HEK293 (cell line): ENCODE measurements around the gene OR4K14.

Source experiments
- CTCF ChIA-PET: fragments of 350-600 bp; formaldehyde crosslinking; extraction: SDS; loops from one replicate; lab custom pipeline; 2021; ENCODE audit warnings: antibody characterized with exemption; lab: Yijun Ruan, JAX
- POLR2A ChIA-PET: fragments of 300-600 bp; formaldehyde crosslinking; extraction: SDS; loops from one replicate; lab custom pipeline; 2020; ENCODE audit warnings: antibody characterized with exemption, inconsistent platforms; lab: Yijun Ruan, JAX
- H3K27ac ChIP-seq: fragments of 200-500 bp; sonication (Bioruptor generic); 2 replicates; pipeline ENCODE4 v1.5.1; 2014; ENCODE audit warnings: low read depth, low read length, control low read depth, inconsistent platforms; ENCODE audit errors: extremely low read depth
- H3K36me3 ChIP-seq, 2 experiments: fragments of 200-500 bp in 1 of 2; sonication (Bioruptor generic) in 1 of 2; 1 replicate in 1 of 2; 2 replicates in 1 of 2; pipeline ENCODE4 v1.5.1; 2014 to 2017; ENCODE audit warnings: inconsistent platforms in 2 of 2, low read length in 2 of 2; ENCODE audit not compliant: control insufficient read depth in 2 of 2, insufficient read depth in 1 of 2
- H3K4me1 ChIP-seq: fragments of 200-500 bp; sonication (Bioruptor generic); 2 replicates; pipeline ENCODE4 v1.5.1; 2014; ENCODE audit warnings: mild to moderate bottlenecking, low read length, inconsistent platforms; ENCODE audit not compliant: control insufficient read depth, insufficient read depth
- H3K4me3 ChIP-seq: 2 replicates; pipeline ENCODE4 v1.5.1; 2011; ENCODE audit warnings: low read depth, mild to moderate bottlenecking, control low read depth, low read length, moderate library complexity
- H3K9me3 ChIP-seq: fragments of 200-500 bp; sonication (Bioruptor generic); 2 replicates; pipeline ENCODE4 v1.5.1; 2014; ENCODE audit warnings: low read depth, low read length, inconsistent platforms; ENCODE audit not compliant: control insufficient read depth, insufficient read depth
- EGR2 ChIP-seq: fragments of 450-650 bp; formaldehyde crosslinking; IDR thresholded peaks from 2 replicates; pipeline ENCODE4 v1.5.1; 2016; ENCODE audit warnings: low read depth, missing biosample characterization, missing genetic modification characterization
- GLI4 ChIP-seq: fragments of 450-650 bp; formaldehyde crosslinking; IDR thresholded peaks from 2 replicates; pipeline ENCODE4 v1.5.1; 2016; ENCODE audit warnings: missing biosample characterization, missing genetic modification characterization
- SETDB1 ChIP-seq: IDR thresholded peaks from one replicate; pipeline ENCODE4 v1.6.1; 2017; ENCODE audit warnings: mild to moderate bottlenecking, low read length, moderate library complexity, mixed read lengths; ENCODE audit not compliant: insufficient read length
- YY2 ChIP-seq: fragments of 450-650 bp; formaldehyde crosslinking; IDR thresholded peaks from 2 replicates; pipeline ENCODE4 v1.5.1; 2016; ENCODE audit warnings: missing biosample characterization, missing genetic modification characterization
- ZNF121 ChIP-seq: fragments of 450-650 bp; formaldehyde crosslinking; IDR thresholded peaks from 2 replicates; pipeline ENCODE4 v1.5.1; 2016; ENCODE audit warnings: missing biosample characterization, missing genetic modification characterization
- ZNF19 ChIP-seq: fragments of 450-650 bp; formaldehyde crosslinking; IDR thresholded peaks from 2 replicates; pipeline ENCODE4; 2016; ENCODE audit warnings: missing biosample characterization, missing genetic modification characterization, low read depth
- ZNF211 ChIP-seq: fragments of 450-650 bp; formaldehyde crosslinking; IDR thresholded peaks from 2 replicates; pipeline ENCODE4 v1.5.1; 2016; ENCODE audit warnings: low read depth, missing biosample characterization, missing genetic modification characterization
- ZNF324 ChIP-seq: fragments of 450-650 bp; formaldehyde crosslinking; IDR thresholded peaks from 2 replicates; pipeline ENCODE4 v1.5.1; 2016; ENCODE audit warnings: missing biosample characterization, missing genetic modification characterization
- ZNF335 ChIP-seq: fragments of 450-650 bp; formaldehyde crosslinking; conservative IDR thresholded peaks from 2 replicates; pipeline ENCODE4 v1.5.1; 2016; ENCODE audit warnings: missing biosample characterization, missing genetic modification characterization
- ZNF426 ChIP-seq: fragments of 450-650 bp; formaldehyde crosslinking; IDR thresholded peaks from 2 replicates; pipeline ENCODE4 v1.5.1; 2017; ENCODE audit warnings: missing biosample characterization, missing genetic modification characterization, mild to moderate bottlenecking, inconsistent platforms, moderate library complexity
- ZNF48 ChIP-seq: fragments of 450-650 bp; formaldehyde crosslinking; IDR thresholded peaks from 2 replicates; pipeline ENCODE4 v1.5.1; 2016; ENCODE audit warnings: missing biosample characterization, missing genetic modification characterization
- ZNF626 ChIP-seq: fragments of 450-650 bp; sonication (Bioruptor Pico); formaldehyde crosslinking; IDR thresholded peaks from 2 replicates; pipeline ENCODE4 v1.5.1; 2018; ENCODE audit warnings: missing biosample characterization, missing genetic modification characterization, inconsistent platforms
- ZNF654 ChIP-seq: fragments of 450-650 bp; formaldehyde crosslinking; IDR thresholded peaks from 2 replicates; pipeline ENCODE4 v1.5.1; 2016; ENCODE audit warnings: low read depth, missing biosample characterization, missing genetic modification characterization
- ZNF658 ChIP-seq: fragments of 450-650 bp; formaldehyde crosslinking; IDR thresholded peaks from 2 replicates; pipeline ENCODE4; 2016; ENCODE audit warnings: missing biosample characterization, missing genetic modification characterization
- ZNF776 ChIP-seq: fragments of 450-650 bp; formaldehyde crosslinking; IDR thresholded peaks from 2 replicates; pipeline ENCODE4 v1.5.0; 2017; ENCODE audit warnings: missing biosample characterization, missing genetic modification characterization, borderline replicate concordance
- TF ChIP-seq, protein P1 (sequence below): fragments of 450-650 bp; formaldehyde crosslinking; conservative IDR thresholded peaks from 2 replicates; pipeline ENCODE4 v1.5.1; 2016; ENCODE audit warnings: low read depth, missing biosample characterization, missing genetic modification characterization
- TF ChIP-seq, protein P2 (sequence below): fragments of 450-650 bp; formaldehyde crosslinking; IDR thresholded peaks from 2 replicates; pipeline ENCODE4 v1.5.1; 2017; ENCODE audit warnings: missing biosample characterization, missing genetic modification characterization
- TF ChIP-seq, protein P3 (sequence below): fragments of 450-650 bp; formaldehyde crosslinking; IDR thresholded peaks from 2 replicates; pipeline ENCODE4 v1.5.0; 2017; ENCODE audit warnings: missing biosample characterization, missing genetic modification characterization, borderline replicate concordance
- TF ChIP-seq, protein P4 (sequence below): fragments of 450-650 bp; formaldehyde crosslinking; IDR thresholded peaks from 2 replicates; pipeline ENCODE4; 2016; ENCODE audit warnings: missing biosample characterization, missing genetic modification characterization
- TF ChIP-seq, protein P5 (sequence below): fragments of 450-650 bp; formaldehyde crosslinking; IDR thresholded peaks from 2 replicates; pipeline ENCODE4 v1.5.1; 2016; ENCODE audit warnings: missing biosample characterization, missing genetic modification characterization

Gene OR4K14

DNA sequence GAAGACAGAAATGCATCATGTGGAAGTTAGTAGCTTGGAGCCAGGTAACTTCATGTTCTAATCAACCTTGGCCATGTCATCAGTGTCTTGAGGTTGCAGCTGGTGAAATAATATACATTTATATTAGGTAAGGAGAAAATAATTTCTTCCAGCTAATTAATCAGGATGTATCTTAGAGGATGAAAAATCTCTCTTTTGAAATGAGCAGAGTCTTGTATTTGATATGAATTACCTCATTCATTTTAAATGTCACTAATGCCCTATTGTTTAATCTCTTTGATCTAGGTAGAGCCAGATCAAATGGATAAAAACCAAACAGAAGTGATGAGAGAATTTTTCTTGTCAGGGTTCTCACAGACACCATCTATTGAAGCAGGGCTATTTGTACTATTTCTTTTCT lies 17.2 kb downstream of the OR4K14 start, which contains the start of gene OR4Q2:
OR4Q2 (plus strand) TSS at position 301 of the 400 bp plus-strand sequence.
- TF ChIP-seq ZNF626 (tag by site-specific recombination) (no peak), ZNF335 (tag by site-specific recombination) (no peak), ZNF654 (no peak), YY2 (tag by site-specific recombination) (no peak), EGR2 (tag by site-specific recombination) (no peak)
- TF ChIP-seq, protein P1, sequence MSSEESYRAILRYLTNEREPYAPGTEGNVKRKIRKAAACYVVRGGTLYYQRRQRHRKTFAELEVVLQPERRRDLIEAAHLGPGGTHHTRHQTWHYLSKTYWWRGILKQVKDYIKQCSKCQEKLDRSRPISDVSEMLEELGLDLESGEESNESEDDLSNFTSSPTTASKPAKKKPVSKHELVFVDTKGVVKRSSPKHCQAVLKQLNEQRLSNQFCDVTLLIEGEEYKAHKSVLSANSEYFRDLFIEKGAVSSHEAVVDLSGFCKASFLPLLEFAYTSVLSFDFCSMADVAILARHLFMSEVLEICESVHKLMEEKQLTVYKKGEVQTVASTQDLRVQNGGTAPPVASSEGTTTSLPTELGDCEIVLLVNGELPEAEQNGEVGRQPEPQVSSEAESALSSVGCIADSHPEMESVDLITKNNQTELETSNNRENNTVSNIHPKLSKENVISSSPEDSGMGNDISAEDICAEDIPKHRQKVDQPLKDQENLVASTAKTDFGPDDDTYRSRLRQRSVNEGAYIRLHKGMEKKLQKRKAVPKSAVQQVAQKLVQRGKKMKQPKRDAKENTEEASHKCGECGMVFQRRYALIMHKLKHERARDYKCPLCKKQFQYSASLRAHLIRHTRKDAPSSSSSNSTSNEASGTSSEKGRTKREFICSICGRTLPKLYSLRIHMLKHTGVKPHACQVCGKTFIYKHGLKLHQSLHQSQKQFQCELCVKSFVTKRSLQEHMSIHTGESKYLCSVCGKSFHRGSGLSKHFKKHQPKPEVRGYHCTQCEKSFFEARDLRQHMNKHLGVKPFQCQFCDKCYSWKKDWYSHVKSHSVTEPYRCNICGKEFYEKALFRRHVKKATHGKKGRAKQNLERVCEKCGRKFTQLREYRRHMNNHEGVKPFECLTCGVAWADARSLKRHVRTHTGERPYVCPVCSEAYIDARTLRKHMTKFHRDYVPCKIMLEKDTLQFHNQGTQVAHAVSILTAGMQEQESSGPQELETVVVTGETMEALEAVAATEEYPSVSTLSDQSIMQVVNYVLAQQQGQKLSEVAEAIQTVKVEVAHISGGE (tag by site-specific recombination): no peak
- TF ChIP-seq, protein P2, sequence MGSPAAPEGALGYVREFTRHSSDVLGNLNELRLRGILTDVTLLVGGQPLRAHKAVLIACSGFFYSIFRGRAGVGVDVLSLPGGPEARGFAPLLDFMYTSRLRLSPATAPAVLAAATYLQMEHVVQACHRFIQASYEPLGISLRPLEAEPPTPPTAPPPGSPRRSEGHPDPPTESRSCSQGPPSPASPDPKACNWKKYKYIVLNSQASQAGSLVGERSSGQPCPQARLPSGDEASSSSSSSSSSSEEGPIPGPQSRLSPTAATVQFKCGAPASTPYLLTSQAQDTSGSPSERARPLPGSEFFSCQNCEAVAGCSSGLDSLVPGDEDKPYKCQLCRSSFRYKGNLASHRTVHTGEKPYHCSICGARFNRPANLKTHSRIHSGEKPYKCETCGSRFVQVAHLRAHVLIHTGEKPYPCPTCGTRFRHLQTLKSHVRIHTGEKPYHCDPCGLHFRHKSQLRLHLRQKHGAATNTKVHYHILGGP (tag by site-specific recombination): no peak
- TF ChIP-seq, all 188 proteins: peak for 0
- CTCF ChIA-PET: interaction anchor here (0.7 kb wide), 1 partner anchor 155 kb away, joined by 3 read pairs; no protein-coding TSS in a partner anchor
- Histone ChIP-seq H3K9me3 (no peaks in the 10 kb centered on the region), H3K27ac (no peak within 1 kb of the TSS), H3K36me3 (no peaks in the 10 kb centered on the region), H3K4me1 (no peaks in the 10 kb centered on the region), H3K4me3 (no peak within 1 kb of the TSS)
- POLR2A ChIA-PET: no interaction called here

DNA sequence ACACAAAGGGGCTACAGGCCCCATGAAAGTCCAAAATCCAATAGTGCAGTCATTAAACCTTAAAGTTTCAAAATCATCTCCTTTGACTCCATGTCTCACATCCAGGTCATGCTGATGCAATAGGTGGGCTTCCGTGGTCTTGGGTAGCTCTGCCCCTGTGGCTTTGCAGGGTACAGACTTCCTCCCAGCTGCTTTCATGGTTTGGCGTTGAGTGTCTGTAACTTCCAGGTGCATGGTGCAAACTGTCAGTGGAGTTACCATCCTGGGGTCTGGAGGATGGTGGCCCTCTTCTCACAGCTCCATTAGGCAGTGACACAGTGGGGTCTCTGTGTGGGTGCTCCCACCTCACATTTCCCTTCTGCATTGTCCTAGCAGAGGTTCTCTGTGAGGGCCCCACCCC lies 25.7 kb downstream of the OR4K14 start:
- H3K36me3 ChIP-seq: no peaks in the 10 kb centered on the region
- no peak overlapping the region for H3K27ac ChIP-seq
- CTCF ChIA-PET: no interaction called here
- POLR2A ChIA-PET: no interaction called here
- H3K4me1 ChIP-seq: no peaks in the 10 kb centered on the region
- H3K9me3 ChIP-seq: no peaks in the 10 kb centered on the region
- H3K4me3 ChIP-seq: no peak overlapping the region
- TF ChIP-seq SETDB1 (no peak), ZNF658 (no peak), ZNF626 (tag by site-specific recombination) (no peak), ZNF426 (tag by site-specific recombination) (no peak), ZNF211 (tag by site-specific recombination) (no peak), ZNF19 (tag by site-specific recombination) (no peak), ZNF335 (tag by site-specific recombination) (no peak), ZNF121 (tag by site-specific recombination) (no peak), GLI4 (tag by site-specific recombination) (no peak), ZNF324 (tag by site-specific recombination) (no peak), ZNF48 (tag by site-specific recombination) (no peak), ZNF776 (tag by site-specific recombination) (no peak)
- TF ChIP-seq, protein P3, sequence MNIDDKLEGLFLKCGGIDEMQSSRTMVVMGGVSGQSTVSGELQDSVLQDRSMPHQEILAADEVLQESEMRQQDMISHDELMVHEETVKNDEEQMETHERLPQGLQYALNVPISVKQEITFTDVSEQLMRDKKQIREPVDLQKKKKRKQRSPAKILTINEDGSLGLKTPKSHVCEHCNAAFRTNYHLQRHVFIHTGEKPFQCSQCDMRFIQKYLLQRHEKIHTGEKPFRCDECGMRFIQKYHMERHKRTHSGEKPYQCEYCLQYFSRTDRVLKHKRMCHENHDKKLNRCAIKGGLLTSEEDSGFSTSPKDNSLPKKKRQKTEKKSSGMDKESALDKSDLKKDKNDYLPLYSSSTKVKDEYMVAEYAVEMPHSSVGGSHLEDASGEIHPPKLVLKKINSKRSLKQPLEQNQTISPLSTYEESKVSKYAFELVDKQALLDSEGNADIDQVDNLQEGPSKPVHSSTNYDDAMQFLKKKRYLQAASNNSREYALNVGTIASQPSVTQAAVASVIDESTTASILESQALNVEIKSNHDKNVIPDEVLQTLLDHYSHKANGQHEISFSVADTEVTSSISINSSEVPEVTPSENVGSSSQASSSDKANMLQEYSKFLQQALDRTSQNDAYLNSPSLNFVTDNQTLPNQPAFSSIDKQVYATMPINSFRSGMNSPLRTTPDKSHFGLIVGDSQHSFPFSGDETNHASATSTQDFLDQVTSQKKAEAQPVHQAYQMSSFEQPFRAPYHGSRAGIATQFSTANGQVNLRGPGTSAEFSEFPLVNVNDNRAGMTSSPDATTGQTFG: no peak
- TF ChIP-seq, protein P4, sequence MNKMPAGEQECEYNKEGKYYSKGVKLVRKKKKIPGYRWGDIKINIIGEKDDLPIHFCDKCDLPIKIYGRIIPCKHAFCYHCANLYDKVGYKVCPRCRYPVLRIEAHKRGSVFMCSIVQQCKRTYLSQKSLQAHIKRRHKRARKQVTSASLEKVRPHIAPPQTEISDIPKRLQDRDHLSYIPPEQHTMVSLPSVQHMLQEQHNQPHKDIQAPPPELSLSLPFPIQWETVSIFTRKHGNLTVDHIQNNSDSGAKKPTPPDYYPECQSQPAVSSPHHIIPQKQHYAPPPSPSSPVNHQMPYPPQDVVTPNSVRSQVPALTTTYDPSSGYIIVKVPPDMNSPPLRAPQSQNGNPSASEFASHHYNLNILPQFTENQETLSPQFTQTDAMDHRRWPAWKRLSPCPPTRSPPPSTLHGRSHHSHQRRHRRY (tag by site-specific recombination): no peak
- TF ChIP-seq, protein P5, sequence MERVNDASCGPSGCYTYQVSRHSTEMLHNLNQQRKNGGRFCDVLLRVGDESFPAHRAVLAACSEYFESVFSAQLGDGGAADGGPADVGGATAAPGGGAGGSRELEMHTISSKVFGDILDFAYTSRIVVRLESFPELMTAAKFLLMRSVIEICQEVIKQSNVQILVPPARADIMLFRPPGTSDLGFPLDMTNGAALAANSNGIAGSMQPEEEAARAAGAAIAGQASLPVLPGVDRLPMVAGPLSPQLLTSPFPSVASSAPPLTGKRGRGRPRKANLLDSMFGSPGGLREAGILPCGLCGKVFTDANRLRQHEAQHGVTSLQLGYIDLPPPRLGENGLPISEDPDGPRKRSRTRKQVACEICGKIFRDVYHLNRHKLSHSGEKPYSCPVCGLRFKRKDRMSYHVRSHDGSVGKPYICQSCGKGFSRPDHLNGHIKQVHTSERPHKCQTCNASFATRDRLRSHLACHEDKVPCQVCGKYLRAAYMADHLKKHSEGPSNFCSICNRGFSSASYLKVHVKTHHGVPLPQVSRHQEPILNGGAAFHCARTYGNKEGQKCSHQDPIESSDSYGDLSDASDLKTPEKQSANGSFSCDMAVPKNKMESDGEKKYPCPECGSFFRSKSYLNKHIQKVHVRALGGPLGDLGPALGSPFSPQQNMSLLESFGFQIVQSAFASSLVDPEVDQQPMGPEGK (tag by site-specific recombination): no peak
- TF ChIP-seq, protein P2 (tag by site-specific recombination): no peak
